Stimulated activated CD8-positive, alpha-beta memory T cell treated with anti-CD3 and anti-CD28 coated beads, Interleukin-7, amount 100 ng/mL, for 1 hour (primary cell): ENCODE results near the gene EDC4.
"Not testable (repeated sequence)": the region's sequence is repeated elsewhere in the genome, so short reads cannot be mapped to it uniquely, and the experiment has no call there.

Source experiments
- DNase-seq, 2 donors: peaks; one replicate each; pipeline ENCODE4 v3.0.0-alpha.2; 2020; ENCODE audit warnings: low read depth in 2 of 2

EDC4 gene

GRCh38 chr16:67872631-67873434, at the start of gene EDC4:
Gene EDC4, plus strand, starts transcription at chr16:67873052. Its CDS starts 210 bp downstream, at chr16:67873262.
- peak; percentile 76 to 80 for DNase-seq

- DNase-seq = no peak
Measured at GRCh38 chr16:67825119-67825518, 47.7 kb upstream of the EDC4 start.

GRCh38 chr16:67825906-67826305, 46.9 kb upstream of the EDC4 start:
- no peak for DNase-seq

GRCh38 chr16:67828651-67829050, 44.2 kb upstream of the EDC4 start:
- DNase-seq = no peak

GRCh38 chr16:67833030-67833414, 39.8 kb upstream of the EDC4 start:
- no peak for DNase-seq

GRCh38 chr16:67833415-67834241, 39.2 kb upstream of the EDC4 start:
- peak; percentile 84 to 86 for DNase-seq

GRCh38 chr16:67834242-67834614, 38.6 kb upstream of the EDC4 start:
- DNase-seq = no peak

- DNase-seq = not testable (repeated sequence)
Measured at GRCh38 chr16:67837190-67837589, 35.7 kb upstream of the EDC4 start.

GRCh38 chr16:67837811-67838210, 35.0 kb upstream of the EDC4 start:
- DNase-seq = no peak

GRCh38 chr16:67841198-67841815, 31.5 kb upstream of the EDC4 start:
- no peak for DNase-seq

- peak; percentile 86 to 90 for DNase-seq
Measured at GRCh38 chr16:67841816-67842508, 30.9 kb upstream of the EDC4 start, which contains the start of gene THAP11. Gene THAP11, plus strand, starts transcription at chr16:67842320. Its CDS starts 235 bp downstream, at chr16:67842555.

GRCh38 chr16:67842509-67843342, 30.1 kb upstream of the EDC4 start:
- DNase-seq = peak; percentile 15 to 24

- no peak for DNase-seq
Measured at GRCh38 chr16:67843343-67843765, 29.5 kb upstream of the EDC4 start.

- DNase-seq = no peak
Measured at GRCh38 chr16:67844497-67844896, 28.4 kb upstream of the EDC4 start.

- DNase-seq = no peak
Measured at GRCh38 chr16:67845291-67846062, 27.4 kb upstream of the EDC4 start.

- DNase-seq = no peak
Measured at GRCh38 chr16:67846063-67846319, 26.9 kb upstream of the EDC4 start.

GRCh38 chr16:67846320-67847063, 26.4 kb upstream of the EDC4 start, which contains the start of gene NUTF2:
Gene NUTF2, plus strand, starts transcription at chr16:67846933. Its CDS starts 18,198 bp downstream, at chr16:67865131.
- DNase-seq = peak; percentile 88 to 89

- DNase-seq = no peak
Measured at GRCh38 chr16:67847064-67847861, 25.6 kb upstream of the EDC4 start, which contains the start of gene CENPT. Gene CENPT, minus strand, starts transcription at chr16:67847693. Its CDS starts 13,834 bp downstream, at chr16:67833859.
